ENCODE data around the gene FAM83C.

Gene FAM83C

GRCh38 chr20:35273449-35274171 is 18.6 kb downstream of the FAM83C start:
- no peak overlapping the region for H3K4me3 ChIP-seq (ENCODE audit: low read length in 2 of 2)
- no peak overlapping the region for H3K27ac ChIP-seq (replicated peaks; ENCODE audit: low read length)
- H4K8ac ChIP-seq (ENCODE audit: low read depth, low read length), result no peak overlapping the region
- H3K4ac ChIP-seq (ENCODE audit: low read length), result no peak overlapping the region
- H2BK120ac ChIP-seq (ENCODE audit: low read depth, low read length), result no peak overlapping the region
- peaks cover 8% of the 10 kb centered on the region in 2 donors for H3K4me1 ChIP-seq (ENCODE audit: control insufficient read depth in 2 of 2, insufficient read depth in 1 of 2, low read depth in 1 of 2, low read length in 2 of 2)
- H3K23ac ChIP-seq (ENCODE audit: low read depth, low read length, poor library complexity), result peak overlapping the region; percentile 87
- H3K18ac ChIP-seq (ENCODE audit: low read length), result no peak overlapping the region
- H2BK5ac ChIP-seq (ENCODE audit: low read length), result no peak overlapping the region
- H3K9me3 ChIP-seq (replicated peaks in 1 of 2; ENCODE audit: control insufficient read depth in 2 of 2, insufficient read depth in 1 of 2, low read depth in 1 of 2, low read length in 2 of 2), result no peaks in the 10 kb centered on the region
- H3K79me1 ChIP-seq (ENCODE audit: low read depth, low read length), result no peaks in the 10 kb centered on the region
- no peak overlapping the region for H2BK15ac ChIP-seq (ENCODE audit: low read length)
- no peak overlapping the region for H2AK5ac ChIP-seq (ENCODE audit: low read depth, low read length)
- no peak overlapping the region for H2BK12ac ChIP-seq (ENCODE audit: low read length)
- no peak overlapping the region for H3K4me2 ChIP-seq (ENCODE audit: insufficient read depth, low read length, poor library complexity, severe bottlenecking)
- H3K36me3 ChIP-seq (replicated peaks in 1 of 2; ENCODE audit: control insufficient read depth in 2 of 2, insufficient read depth in 2 of 2, low read length in 2 of 2), result peaks cover 5 to 28% of the 10 kb centered on the region in 2 donors
- no CpG with 5 or more reads among the region's 13 CpGs for WGBS, 2 donors (ENCODE audit: extremely low coverage in 2 of 2, insufficient read length in 2 of 2, insufficient replicate concordance in 1 of 2)
- H3K14ac ChIP-seq (ENCODE audit: low read length), result no peak overlapping the region
- no peak for DNase-seq (ENCODE audit: low spot score)
- H2AFZ ChIP-seq (ENCODE audit: low read length), result no peak overlapping the region
- no peak overlapping the region for H3K9ac ChIP-seq (ENCODE audit: low read depth, low read length, poor library complexity)
- no peaks in the 10 kb centered on the region for H3K27me3 ChIP-seq (ENCODE audit: control insufficient read depth in 3 of 3, insufficient read depth in 3 of 3, low read depth in 1 of 3, low read length in 3 of 3)
- no peak overlapping the region for H4K91ac ChIP-seq (ENCODE audit: low read depth, low read length, poor library complexity)

GRCh38 chr20:35271904-35272303 is 20.3 kb downstream of the FAM83C start:
- H2BK15ac ChIP-seq (ENCODE audit: low read length), result no peak overlapping the region
- peak overlapping the region; percentile 22 for H2BK5ac ChIP-seq (ENCODE audit: low read length)
- no peaks in the 10 kb centered on the region for H3K27me3 ChIP-seq (ENCODE audit: control insufficient read depth in 3 of 3, insufficient read depth in 3 of 3, low read depth in 1 of 3, low read length in 3 of 3)
- no peak overlapping the region for H4K91ac ChIP-seq (ENCODE audit: low read depth, low read length, poor library complexity)
- no peak overlapping the region for H2AFZ ChIP-seq (ENCODE audit: low read length)
- DNase-seq (ENCODE audit: low spot score), result no peak
- no peak overlapping the region for H2BK120ac ChIP-seq (ENCODE audit: low read depth, low read length)
- H3K4me2 ChIP-seq (ENCODE audit: insufficient read depth, low read length, poor library complexity, severe bottlenecking), result no peak overlapping the region
- no peaks in the 10 kb centered on the region for H3K9me3 ChIP-seq (replicated peaks in 1 of 2; ENCODE audit: control insufficient read depth in 2 of 2, insufficient read depth in 1 of 2, low read depth in 1 of 2, low read length in 2 of 2)
- peaks cover 2 to 3% of the 10 kb centered on the region in 2 donors for H3K4me1 ChIP-seq (ENCODE audit: control insufficient read depth in 2 of 2, insufficient read depth in 1 of 2, low read depth in 1 of 2, low read length in 2 of 2)
- no peak overlapping the region for H3K27ac ChIP-seq (replicated peaks; ENCODE audit: low read length)
- H3K4me3 ChIP-seq (ENCODE audit: low read length in 2 of 2), result no peak overlapping the region
- H3K9ac ChIP-seq (ENCODE audit: low read depth, low read length, poor library complexity), result peak overlapping the region; percentile 5
- H2BK12ac ChIP-seq (ENCODE audit: low read length), result no peak overlapping the region
- H3K23ac ChIP-seq (ENCODE audit: low read depth, low read length, poor library complexity), result no peak overlapping the region
- peaks cover 1 to 18% of the 10 kb centered on the region in 2 donors for H3K36me3 ChIP-seq (replicated peaks in 1 of 2; ENCODE audit: control insufficient read depth in 2 of 2, insufficient read depth in 2 of 2, low read length in 2 of 2)
- H2AK5ac ChIP-seq (ENCODE audit: low read depth, low read length), result no peak overlapping the region
- H3K79me1 ChIP-seq (ENCODE audit: low read depth, low read length), result no peaks in the 10 kb centered on the region
- H3K18ac ChIP-seq (ENCODE audit: low read length), result no peak overlapping the region
- H4K8ac ChIP-seq (ENCODE audit: low read depth, low read length), result no peak overlapping the region
- WGBS, 2 donors (ENCODE audit: extremely low coverage in 2 of 2, insufficient read length in 2 of 2, insufficient replicate concordance in 1 of 2), result no CpG with 5 or more reads among the region's 7 CpGs
- no peak overlapping the region for H3K14ac ChIP-seq (ENCODE audit: low read length)
- H3K4ac ChIP-seq (ENCODE audit: low read length), result no peak overlapping the region

GRCh38 chr20:35271073-35271882 is 20.9 kb downstream of the FAM83C start:
- no peaks in the 10 kb centered on the region for H3K79me1 ChIP-seq (ENCODE audit: low read depth, low read length)
- no CpG with 5 or more reads among the region's 20 CpGs for WGBS, 2 donors (ENCODE audit: extremely low coverage in 2 of 2, insufficient read length in 2 of 2, insufficient replicate concordance in 1 of 2)
- no peak overlapping the region for H2BK15ac ChIP-seq (ENCODE audit: low read length)
- no peak overlapping the region for H3K23ac ChIP-seq (ENCODE audit: low read depth, low read length, poor library complexity)
- no peak overlapping the region for H3K14ac ChIP-seq (ENCODE audit: low read length)
- DNase-seq (ENCODE audit: low spot score), result no peak
- H2BK5ac ChIP-seq (ENCODE audit: low read length), result peak overlapping the region; percentile 22
- peaks cover 1 to 12% of the 10 kb centered on the region in 2 donors for H3K36me3 ChIP-seq (replicated peaks in 1 of 2; ENCODE audit: control insufficient read depth in 2 of 2, insufficient read depth in 2 of 2, low read length in 2 of 2)
- no peak overlapping the region for H3K4ac ChIP-seq (ENCODE audit: low read length)
- peaks cover 1 to 2% of the 10 kb centered on the region in 2 donors for H3K4me1 ChIP-seq (ENCODE audit: control insufficient read depth in 2 of 2, insufficient read depth in 1 of 2, low read depth in 1 of 2, low read length in 2 of 2)
- H4K8ac ChIP-seq (ENCODE audit: low read depth, low read length), result no peak overlapping the region
- peak overlapping the region; percentile 5 for H3K9ac ChIP-seq (ENCODE audit: low read depth, low read length, poor library complexity)
- no peak overlapping the region for H3K4me2 ChIP-seq (ENCODE audit: insufficient read depth, low read length, poor library complexity, severe bottlenecking)
- no peak overlapping the region for H2AFZ ChIP-seq (ENCODE audit: low read length)
- H3K18ac ChIP-seq (ENCODE audit: low read length), result no peak overlapping the region
- no peaks in the 10 kb centered on the region for H3K27me3 ChIP-seq (ENCODE audit: control insufficient read depth in 3 of 3, insufficient read depth in 3 of 3, low read depth in 1 of 3, low read length in 3 of 3)
- no peak overlapping the region for H2AK5ac ChIP-seq (ENCODE audit: low read depth, low read length)
- H2BK120ac ChIP-seq (ENCODE audit: low read depth, low read length), result no peak overlapping the region
- H4K91ac ChIP-seq (ENCODE audit: low read depth, low read length, poor library complexity), result peak overlapping the region; percentile 40
- H2BK12ac ChIP-seq (ENCODE audit: low read length), result no peak overlapping the region
- no peaks in the 10 kb centered on the region for H3K9me3 ChIP-seq (replicated peaks in 1 of 2; ENCODE audit: control insufficient read depth in 2 of 2, insufficient read depth in 1 of 2, low read depth in 1 of 2, low read length in 2 of 2)
- H3K27ac ChIP-seq (replicated peaks; ENCODE audit: low read length), result no peak overlapping the region
- no peak overlapping the region for H3K4me3 ChIP-seq (ENCODE audit: low read length in 2 of 2)

Data from neuronal stem cell (in vitro differentiated cells).